Measurements from ENCODE around the gene LRRC59. TPM values are rescaled to one million over a fixed set of nuclear protein-coding genes. Genes with fewer than 3 reads are reported as not detected.

The LRRC59 gene
- total RNA-seq, 1 experiment from 2014 or later = 108 TPM

GRCh38 chr17:50394711-50395110, 2.6 kb downstream of the LRRC59 start:
- H3K27ac Mint-ChIP-seq = no peak overlapping the region
- POLR2A ChIA-PET = no interaction called here
- peaks cover 12% of the 10 kb centered on the region for H3K9me3 Mint-ChIP-seq
- DNase-seq (ENCODE audit: low spot score) (no peak), ATAC-seq (no peak)
- no peak overlapping the region for H3K4me3 Mint-ChIP-seq
- H3K36me3 Mint-ChIP-seq = peaks cover 59% of the 10 kb centered on the region
- no peak for TF ChIP-seq GABPB1 (CRISPR knock-in tag; IDR thresholded peaks at IDR 0.05)
- no peak for TF ChIP-seq ZSCAN18 (CRISPR knock-in tag; IDR thresholded peaks at IDR 0.05)
- TF ChIP-seq CREM (CRISPR knock-in tag; IDR thresholded peaks at IDR 0.05) = no peak
- TF ChIP-seq GRHL2 (CRISPR knock-in tag; IDR thresholded peaks at IDR 0.05; ENCODE audit: insufficient replicate concordance, severe bottlenecking) = no peak
- TF ChIP-seq TEAD1 (CRISPR knock-in tag; IDR thresholded peaks at IDR 0.05) = no peak
- no peak for TF ChIP-seq TCF7 (CRISPR knock-in tag; IDR thresholded peaks at IDR 0.05; ENCODE audit: low read depth)
- TF ChIP-seq PRRX2 (CRISPR knock-in tag; IDR thresholded peaks at IDR 0.05) = no peak
- no peak for TF ChIP-seq E2F4 (CRISPR knock-in tag; IDR thresholded peaks at IDR 0.05; ENCODE audit: borderline replicate concordance, low read depth)
- no peak for TF ChIP-seq ZNF281 (CRISPR knock-in tag; IDR thresholded peaks at IDR 0.05)
- no peak for TF ChIP-seq STAT6 (CRISPR knock-in tag; conservative IDR thresholded peaks at IDR 0.05; ENCODE audit: low read depth)
- no peak for TF ChIP-seq TEAD4 (CRISPR knock-in tag; IDR thresholded peaks at IDR 0.05)
- no peak for TF ChIP-seq ZNF423 (CRISPR knock-in tag; IDR thresholded peaks at IDR 0.05)
- no peak for TF ChIP-seq SMAD4 (CRISPR knock-in tag; IDR thresholded peaks at IDR 0.05)
- no peak for TF ChIP-seq NR2C2 (CRISPR knock-in tag; IDR thresholded peaks at IDR 0.05)
- no peak for TF ChIP-seq ARID4B (CRISPR knock-in tag; IDR thresholded peaks at IDR 0.05; ENCODE audit: borderline replicate concordance)
- TF ChIP-seq FOXK1 (CRISPR knock-in tag; IDR thresholded peaks at IDR 0.05) = no peak
- TF ChIP-seq MXD4 (CRISPR knock-in tag; IDR thresholded peaks at IDR 0.05; ENCODE audit: borderline replicate concordance) = no peak
- peaks cover 3% of the 10 kb centered on the region; the same call in 1 of the 2 replicates for H3K27me3 Mint-ChIP-seq (ENCODE audit: low read depth)
- H3K4me1 Mint-ChIP-seq = peaks cover 10% of the 10 kb centered on the region
- CTCF ChIA-PET = no interaction called here
